HL-60/S4 treated with retinoic acid at 250 ng/mL for 4 days and 3 days (cell line): ENCODE data around the gene CTBP2.

ENCODE experiments used
- in situ Hi-C: fragments of 300-500 bp; cut with MboI; formaldehyde crosslinking; loops from 2 replicates; pipeline ENCODE4 v1.7.0; 2022; ENCODE audit warnings: low sequenced_read_pairs

CTBP2 gene

DNA sequence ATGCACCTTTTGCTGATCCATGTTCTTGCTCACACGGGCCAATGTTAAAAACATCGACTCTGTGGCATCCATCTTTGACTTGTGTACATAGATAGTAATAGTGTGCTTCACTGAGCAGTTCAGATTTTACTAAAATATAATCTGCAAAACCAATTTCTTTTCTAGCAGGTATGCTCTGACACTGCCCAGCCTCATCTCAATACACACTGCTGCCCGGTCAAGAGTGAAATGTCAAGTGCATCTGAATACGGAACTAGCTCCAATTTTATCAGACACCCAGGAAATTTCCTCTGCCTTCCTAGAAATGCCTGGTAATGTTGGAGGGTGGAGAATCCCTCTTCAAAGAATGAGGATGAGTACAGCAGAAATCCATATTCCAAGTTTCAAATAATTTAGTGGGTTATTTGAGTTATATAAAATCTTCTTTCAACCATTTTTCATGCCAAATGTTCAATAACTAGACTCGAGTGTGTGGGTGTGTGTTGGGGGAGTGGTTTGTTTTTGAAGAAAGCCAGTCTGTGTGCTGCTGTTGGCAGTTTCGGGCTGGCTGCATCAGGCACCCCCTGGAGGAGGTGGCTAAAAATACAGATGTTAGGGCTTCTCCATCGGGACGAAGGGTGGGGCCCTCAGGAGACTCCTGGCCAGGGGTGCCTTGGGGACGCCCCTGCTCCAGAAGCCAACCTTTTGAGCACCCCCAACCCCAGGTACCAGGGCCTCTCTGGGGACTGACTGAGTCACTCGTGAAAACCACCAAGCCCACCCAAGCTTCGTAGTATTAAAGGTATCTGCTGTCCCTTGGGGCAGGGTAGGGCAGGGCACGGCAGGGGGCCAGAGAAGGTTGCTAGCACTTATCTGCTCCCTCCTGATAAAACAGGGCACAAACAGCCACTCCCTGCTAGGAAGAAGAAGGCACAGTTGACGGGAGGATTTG, 15.4 kb downstream of the CTBP2 start:
- in situ Hi-C loops = no loop called here

DNA sequence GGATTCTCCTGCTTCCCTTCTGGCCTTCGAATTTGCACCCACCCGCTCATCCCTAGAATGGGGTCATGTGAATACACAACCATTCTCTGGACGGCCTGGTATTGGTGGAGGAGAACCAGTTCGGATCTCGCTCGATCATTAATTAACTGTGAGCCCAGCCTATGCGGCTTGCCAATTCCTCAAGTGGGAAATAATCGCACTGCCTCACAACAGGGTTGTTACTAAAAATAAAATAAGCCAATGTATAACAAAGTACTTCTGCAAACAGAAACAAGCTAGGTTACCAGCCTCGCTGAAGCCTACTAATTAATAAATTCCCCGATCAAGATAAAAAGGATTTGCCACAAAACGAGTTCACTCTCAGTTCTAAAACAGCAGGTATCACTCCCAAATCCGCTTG, 16.2 kb downstream of the CTBP2 start:
- in situ Hi-C loops = no loop called here

DNA sequence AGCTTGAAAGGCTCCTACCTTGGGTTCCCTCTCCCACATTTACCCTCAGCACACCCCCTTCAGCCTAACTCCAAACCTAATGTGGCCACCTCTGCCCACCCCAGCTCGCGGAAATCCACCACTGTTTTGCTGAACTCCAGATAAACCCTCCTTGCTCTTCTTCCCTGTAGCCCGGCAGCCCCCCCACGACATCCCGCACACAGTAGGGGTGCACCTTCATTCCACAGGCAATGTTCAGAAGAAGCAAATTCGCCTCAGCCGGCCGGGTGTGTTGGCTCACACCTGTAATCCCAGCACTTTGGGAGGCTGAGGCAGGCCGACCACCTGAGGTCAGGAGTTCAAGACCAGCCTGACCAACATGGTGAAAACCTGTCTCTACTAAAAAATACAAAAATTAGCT, 17.4 kb downstream of the CTBP2 start:
- in situ Hi-C loops = no loop called here

DNA sequence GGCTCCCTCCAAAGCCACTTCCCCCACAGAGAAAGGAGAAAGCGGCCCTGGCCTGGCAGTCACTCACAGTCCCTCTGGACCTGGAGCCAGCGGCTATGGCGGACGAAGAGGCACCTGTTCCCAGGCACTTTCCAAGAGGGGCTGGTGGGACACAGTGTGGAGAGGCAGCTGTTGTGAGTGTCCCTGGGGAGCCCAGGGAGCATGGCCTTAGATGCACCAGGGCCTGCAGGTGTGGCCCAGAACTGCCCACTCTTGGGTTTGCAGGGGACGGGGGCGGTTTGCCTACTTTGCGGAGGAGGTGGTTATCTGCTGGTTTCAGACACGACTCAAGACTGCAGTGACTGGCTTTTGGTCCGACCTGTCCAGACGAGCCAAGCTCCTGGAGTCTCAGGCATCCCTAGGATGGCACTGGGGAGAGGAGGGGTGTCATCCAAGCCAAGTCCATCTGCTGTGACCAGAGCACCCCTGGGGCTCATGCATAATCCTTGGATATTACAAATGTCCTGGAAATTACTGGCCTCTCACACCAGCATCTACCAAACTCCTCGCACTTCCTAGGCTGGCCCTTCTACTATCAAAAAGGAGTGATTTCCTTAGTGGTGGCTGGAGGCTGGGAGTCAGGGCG, 18.4 kb downstream of the CTBP2 start:
- in situ Hi-C loops = no loop called here

DNA sequence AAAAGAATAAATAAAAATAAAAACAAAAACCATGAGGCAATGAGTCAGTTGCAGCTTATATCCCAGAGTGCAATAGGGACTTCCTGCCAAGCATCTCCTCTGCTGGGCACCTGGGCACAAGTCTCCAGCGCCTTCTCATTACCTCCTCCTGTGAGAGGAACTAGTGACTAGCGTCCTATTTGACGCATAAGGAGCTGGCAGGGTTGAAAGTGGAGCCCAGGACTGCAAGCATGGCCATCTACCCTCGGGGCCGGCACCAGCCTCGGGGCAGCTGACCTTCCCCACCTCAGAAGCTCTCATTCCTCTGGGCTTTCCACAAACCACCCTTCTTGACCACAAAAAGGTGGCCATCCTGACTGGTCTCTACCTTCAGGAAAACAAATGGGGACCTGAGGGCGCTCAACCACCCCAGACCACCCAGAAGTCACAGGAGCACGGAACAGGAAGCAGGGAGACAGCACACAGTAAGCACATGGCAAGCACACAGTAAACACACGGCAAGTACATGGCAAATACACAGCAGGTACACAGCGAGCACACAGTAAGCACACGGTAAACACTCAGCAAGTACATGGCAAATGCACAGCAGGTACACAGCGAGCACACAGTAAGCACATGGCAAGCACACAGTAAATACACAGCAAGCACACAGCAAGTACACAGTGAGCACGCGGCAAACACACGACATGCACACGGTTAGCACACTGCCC, 19.1 kb downstream of the CTBP2 start:
- in situ Hi-C loops = no loop called here

DNA sequence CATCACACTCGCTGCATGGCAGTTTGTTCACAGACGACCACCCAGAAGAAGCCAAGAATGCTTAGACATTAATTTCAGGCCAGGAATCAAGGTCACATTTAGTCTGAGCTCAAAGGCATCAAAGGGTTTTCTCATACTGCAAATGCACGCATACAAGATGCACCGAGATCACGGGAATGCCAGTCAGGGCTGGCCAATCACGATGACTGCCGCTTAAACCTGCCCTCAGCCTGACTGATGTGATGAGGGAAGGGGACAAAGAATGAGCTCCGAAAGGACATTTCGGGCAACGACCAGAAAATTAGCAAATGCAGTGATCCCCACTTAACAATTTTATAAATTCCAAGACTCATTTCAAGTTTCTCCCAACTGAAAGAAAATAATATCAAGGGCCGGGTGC, 20.2 kb downstream of the CTBP2 start:
- in situ Hi-C loops = no loop called here

DNA sequence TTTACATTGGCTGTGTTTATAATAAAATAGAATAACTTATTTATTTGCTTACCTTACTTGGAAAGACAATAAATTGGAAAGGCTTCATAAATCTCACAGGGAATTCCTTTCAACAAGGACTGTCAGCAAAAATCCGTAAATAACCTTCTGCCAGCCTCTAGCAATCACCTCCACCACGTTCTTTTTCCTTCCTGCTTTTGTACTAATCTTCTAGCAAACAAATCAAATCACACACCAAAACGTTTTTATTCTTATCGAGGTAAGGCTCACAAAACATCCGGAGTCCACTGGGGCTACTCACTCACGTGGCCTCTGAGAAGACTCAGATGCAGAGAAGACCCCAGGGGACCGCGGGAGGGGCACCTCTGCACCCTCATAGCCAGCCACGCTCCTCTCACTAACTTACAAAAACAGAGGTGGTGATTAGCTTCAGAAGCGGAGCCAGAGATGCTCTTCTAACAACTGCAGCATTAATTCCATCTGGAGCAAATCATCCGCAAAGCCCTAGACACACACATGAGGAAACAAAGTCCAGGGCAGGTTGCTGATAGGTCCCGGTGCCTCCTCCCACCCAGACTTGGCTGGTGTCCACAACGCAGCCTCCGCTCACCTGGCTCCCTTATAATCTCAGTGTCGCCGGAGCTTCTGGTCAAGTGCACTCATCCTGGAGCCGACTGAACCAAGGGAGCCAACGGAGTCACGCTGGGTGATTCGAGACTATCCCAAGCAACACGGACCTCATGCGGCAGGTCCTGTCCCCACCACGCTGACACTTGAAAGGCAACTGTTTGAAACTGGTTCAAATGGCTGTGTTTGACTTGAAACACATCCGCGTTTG, 22.5 kb downstream of the CTBP2 start:
- in situ Hi-C loops = no loop called here

DNA sequence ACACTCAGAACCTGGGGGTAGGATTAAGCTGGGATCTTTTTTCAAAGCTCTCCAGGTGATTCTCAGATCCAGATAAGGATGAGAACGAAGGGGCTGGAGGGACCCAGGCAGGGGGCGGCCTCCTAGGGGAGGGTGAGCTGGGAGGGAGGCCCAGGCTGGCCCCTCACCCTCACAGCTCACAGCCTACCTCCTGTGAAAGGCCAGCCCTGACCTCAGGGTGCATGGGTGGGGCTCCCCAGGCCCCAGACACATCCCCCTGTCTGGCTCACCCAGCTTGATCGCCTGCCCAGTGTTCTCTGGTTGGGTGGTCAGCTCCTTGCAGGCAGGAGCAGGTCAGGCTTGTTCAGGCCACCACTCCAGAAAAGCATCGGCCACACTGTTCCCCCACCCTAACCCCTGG, 24.3 kb downstream of the CTBP2 start:
- in situ Hi-C loops = no loop called here

DNA sequence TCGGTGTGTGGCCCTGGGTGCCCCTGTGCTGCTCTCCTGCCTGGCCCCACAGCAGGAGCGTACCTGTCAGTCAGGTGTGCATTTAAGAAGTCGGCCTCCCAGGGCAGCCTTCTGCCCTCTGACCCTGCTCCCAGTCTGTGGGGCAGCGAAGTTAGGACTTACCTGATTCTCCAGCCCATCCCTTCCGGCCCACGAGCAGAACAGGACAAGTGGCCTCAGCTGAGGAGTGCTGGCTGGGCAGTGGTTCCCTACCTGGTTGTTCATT, 24.7 kb downstream of the CTBP2 start:
- in situ Hi-C loops = no loop called here

DNA sequence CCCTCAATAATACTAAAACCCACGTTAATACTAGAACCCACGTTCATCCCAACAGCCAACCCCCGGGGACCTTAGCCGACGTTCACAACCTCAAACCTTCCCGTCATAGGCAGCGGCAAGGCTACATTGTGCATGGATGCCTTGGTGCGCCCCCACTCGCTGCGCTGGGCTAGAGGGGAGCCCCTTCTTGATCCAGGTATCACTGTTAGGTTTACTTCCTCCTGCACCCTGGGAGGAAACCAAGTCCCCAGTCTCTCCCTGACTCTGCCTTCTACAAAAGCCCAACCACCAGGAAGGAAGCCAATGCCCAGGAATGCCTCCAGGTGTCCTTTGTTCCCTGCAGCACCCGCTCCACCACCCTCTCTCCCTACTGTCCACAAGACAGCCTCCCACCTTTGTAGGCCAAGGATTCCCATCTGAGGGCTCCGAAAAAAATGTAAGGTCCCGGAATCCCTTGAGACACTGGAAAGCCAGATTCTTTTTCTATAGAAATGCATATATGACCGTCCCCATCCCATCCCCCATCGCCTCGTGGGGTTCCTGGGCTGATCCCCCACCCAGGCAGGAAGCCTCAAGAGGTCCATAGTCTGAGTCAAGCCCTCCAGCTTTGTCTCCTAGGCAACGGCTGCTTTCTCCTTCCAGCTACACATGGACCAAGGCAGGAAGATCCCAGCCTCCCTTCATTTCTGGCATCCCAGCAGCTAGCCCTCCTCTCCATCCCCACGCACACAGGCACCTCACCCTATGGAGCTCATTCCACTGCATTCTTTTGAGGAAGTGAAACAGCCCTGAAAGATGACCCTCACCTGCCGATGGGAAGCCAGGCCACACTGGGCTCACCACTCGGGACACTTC, 25.2 kb downstream of the CTBP2 start:
- in situ Hi-C loops = no loop called here

DNA sequence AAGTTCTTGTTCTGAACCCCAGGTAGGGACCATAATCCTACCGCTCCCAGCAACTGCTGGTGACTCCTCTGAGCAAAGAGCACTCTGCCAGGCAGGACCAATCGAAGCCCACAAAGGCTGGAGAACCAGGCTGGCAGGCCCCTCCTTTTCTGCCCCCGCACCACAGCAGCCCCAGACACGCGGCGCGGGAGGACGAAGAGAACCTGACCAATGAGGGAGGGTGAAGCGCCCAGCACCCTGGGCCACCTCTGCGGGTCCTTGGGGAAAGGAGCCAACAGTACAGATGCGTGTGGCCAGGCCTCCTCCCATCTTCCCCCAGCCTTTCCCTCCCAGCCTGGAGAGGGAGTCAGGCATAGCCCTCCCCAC, 25.9 kb downstream of the CTBP2 start:
- in situ Hi-C loops = no loop called here

DNA sequence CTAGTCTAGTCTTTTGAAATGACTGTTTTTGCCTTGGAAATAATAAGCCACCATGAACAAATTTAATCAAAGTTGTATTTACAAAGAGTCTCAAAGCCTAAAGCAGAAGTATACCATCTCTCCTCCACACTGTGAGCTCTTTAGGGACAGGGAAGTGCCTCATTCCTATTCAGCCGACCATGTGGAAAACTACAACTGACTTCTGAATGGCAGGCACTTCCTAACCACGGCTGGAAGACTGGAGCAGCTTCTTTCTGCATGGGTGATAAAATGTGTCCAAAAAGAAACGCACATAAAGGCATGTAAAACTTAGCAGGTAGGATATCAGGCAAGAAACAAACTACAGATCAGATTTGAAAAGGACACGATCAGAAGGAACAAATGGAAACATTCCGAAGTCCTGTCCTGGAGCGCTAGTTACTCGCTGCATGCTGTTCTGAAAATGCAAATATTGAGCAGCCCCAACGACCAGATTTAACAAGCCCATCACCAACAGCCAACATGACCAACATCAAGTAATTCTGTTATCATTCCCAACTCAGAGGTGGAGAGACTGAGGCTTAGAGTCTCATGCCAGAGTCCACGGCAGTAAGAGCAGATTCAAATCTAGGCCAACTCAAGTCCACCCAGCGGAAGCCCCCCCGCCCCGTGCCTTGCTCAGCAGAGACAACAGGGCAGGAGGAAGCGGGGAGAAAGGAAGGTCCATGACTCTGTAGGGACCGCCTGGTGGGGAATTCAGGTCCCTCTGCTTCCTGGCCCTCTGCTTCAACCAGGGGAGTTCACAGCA, 26.5 kb downstream of the CTBP2 start:
- in situ Hi-C loops = no loop called here

DNA sequence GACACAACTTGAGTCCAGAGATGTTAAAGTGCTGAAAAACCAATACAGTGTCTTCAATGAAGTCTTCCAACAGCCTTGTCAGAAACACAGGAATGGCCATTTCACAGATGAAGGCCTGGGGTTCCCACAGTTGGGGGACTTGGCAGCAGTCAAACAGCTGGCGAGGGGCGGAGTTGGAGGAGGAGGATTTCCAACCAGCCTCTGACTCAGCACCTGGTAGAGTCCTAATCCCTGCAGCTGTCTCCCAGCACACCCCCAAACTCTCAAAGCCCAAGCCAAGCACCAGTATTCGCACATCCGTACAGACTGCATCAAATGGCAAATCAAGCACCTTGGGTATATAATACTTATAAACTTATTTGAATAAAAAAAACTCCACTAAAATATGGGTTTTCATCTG, 28.0 kb downstream of the CTBP2 start:
- in situ Hi-C loops = no loop called here

DNA sequence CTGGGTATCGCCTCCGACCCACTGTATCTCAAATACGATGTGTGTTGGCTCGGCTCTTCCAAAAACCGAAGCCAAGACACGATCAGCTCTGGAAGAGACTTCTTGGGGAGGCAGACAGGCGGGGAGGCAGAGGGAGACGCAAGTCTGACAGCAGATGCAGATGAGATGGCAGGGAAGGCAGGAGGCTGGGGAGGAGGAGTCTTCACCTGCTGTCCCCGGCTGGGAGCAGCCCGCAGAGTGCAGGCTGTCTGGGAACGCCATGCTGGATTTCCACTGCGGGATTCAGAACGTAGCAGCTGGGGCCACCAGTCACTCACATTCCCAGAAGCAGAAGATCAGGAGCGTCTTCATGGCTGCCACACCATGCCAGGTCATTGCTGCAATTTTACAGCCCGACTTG, 29.4 kb downstream of the CTBP2 start:
- in situ Hi-C loops = no loop called here

DNA sequence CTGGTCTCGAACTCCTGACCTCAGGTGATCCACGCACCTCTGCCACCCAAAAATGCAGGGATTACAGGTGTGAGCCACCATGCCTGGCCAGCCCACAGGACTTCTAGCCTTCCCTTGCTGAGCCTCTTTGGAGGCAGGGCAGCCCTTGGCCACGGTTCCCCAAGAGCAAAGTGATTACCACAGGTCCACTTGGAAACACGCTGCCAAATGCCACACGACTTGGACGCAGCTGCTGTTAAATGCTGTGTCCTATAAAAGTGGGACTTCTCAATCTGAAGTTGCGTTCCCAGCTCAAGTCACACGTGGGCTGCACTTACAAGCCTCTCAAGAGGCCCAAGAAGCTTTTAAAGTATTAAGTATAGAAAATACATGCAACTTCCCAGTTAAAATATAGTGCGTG, 30.1 kb downstream of the CTBP2 start:
- in situ Hi-C loops = no loop called here

DNA sequence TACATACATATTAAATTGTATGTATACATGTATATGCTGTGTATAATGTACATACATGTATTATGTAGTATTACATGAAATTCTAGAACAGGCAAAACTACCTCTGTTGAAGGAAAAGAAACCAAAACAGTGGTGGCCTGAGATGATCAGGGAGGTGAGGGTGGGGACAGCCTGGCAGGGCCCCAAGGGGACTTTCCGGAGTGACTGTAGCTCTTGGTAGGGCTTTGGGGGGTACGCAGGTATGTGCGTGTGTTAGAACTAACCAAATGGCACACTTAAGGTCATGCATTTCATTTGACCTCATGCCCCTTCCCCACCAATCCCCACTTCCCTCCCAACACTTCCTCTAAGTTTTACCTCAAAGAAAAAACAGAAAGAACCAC, 31.3 kb downstream of the CTBP2 start:
- in situ Hi-C loops = no loop called here

DNA sequence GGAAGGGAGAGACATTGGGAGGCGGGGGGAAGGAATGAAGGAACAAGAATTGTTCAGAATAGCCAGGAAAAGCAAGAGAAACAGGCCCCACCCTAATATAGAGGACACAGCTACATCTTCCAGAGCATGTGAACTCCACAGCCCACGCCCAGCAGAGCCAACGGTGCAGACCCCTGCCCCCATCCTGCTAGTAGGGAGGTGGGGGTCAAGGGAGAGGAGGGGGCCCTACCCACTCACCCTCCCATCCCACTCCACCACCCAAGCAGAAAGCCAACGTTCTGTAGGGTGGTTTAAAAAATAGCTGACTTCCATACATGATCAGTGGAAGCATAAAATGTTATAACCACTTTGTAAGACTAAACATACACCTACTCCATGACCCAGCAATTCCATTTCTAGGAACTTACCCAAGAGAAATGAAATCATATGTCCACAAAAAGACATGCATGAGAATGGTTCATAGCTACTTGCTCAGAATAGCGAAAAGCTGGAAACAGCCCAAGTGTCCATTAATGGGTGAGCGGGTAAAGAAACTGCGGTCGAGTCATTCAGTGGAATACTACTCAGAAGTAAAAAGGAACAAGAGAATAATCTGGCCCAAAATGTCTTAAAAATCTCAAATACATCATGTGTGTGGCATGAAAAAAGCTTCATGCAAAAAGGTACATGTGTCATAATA, 31.8 kb downstream of the CTBP2 start:
- in situ Hi-C loops = no loop called here

DNA sequence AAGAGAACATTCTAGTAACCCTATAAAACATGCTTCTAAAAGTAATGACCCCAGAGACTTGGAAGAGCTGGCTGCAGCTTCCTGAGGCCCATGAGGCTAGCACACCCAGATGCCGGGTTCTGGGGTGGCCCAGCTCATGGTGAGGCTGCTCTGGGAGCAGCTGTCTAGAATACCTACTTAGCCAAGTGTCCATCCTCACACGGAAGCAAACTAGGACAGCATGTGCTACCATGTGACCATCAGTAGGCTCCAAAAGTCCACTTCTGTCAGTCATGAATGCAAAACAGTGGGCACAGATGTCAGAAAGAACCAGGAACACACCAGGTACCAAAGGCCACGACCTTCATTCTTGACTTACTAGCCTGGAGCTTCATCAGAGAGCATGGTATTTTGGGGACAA, 32.4 kb downstream of the CTBP2 start:
- in situ Hi-C loops = no loop called here

DNA sequence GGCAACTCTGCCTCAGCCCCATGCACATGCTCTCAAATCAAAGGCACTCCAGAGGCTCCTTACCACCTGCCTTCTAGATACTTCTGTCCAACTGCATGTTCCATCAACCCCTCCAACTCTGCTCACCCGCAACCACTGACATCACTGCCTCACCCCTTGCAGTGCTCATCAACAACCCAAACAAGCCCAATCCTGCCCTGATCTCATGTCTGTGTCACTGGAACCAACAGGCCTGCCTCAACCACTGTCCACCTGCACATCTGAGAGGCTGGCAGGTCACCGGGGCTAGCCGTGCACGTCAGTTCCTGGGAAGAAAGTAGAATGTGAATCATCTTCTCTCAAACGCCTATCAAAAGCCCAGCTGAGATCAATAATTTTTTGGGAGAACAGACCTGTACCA, 33.3 kb downstream of the CTBP2 start:
- in situ Hi-C loops = no loop called here
